ENCODE data around the gene SF3A1. TPM values are rescaled to one million over a fixed set of nuclear protein-coding genes. Genes with fewer than 3 reads are reported as not detected.

SF3A1 gene
- total and polyA plus RNA-seq, 2 donors (not counting 1 experiment from before 2014, with no cell fraction given) = 17.0 to 22.9 TPM

- no peaks in the 10 kb centered on the region for H3K27me3 ChIP-seq (ENCODE audit: control insufficient read depth, insufficient read depth, low read length)
- H3K36me3 ChIP-seq (ENCODE audit: control insufficient read depth, insufficient read depth, low read length) = peaks cover 23% of the 10 kb centered on the region
Measured at GRCh38 chr22:30347255-30347892, 9.3 kb downstream of the SF3A1 start.

DNA sequence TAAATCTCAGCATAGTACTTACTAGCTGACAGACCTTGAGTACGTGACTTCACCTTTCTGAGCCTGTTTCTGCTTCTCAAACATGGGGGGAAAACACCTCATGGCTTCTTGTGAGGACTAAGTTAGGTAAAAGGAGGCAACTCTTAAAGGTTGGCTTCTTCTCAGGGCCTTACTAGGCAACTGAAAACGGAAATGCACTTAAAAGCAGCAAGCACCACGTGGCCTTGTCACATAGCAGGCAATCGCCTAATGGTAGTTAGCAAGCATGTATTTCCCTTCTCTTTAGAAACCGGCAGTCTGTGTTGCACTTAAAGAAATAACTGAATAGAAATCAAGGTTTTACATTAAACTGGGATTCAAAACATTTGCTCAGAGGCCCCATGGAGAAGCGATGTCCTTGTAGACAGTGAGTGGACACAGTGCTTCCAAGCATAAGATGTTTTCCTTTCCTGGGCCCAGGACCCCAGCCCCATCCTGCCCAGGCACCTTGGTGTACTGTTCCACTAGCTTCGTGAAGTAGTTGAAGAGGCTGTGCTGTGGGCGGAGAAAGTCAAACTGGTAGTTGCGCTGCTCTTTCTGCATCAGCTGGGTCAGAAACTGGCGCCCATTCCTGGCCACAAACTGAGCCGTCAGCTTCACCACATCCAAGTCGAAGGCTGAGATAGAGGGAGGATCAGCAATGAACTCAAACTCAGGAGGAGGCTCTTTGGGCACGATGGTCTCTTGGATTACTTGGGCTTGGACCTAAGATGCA lies 12.1 kb downstream of the SF3A1 start:
- H3K4me2 ChIP-seq (ENCODE audit: extremely low read depth, insufficient read depth, low read length) = no peak overlapping the region
- no peak overlapping the region for H3K4me3 ChIP-seq (replicated peaks in 1 of 4; ENCODE audit: control extremely low read depth in 1 of 4, insufficient read depth in 1 of 4, low read depth in 3 of 4, low read length in 4 of 4)
- H3K9me3 ChIP-seq (ENCODE audit: control insufficient read depth, insufficient read depth, low read depth, low read length) = no peaks in the 10 kb centered on the region
- peaks cover 15% of the 10 kb centered on the region for H3K79me2 ChIP-seq (ENCODE audit: control insufficient read depth, insufficient read depth, low read length)
- H3K27ac ChIP-seq (ENCODE audit: insufficient read depth, low read length) = no peak overlapping the region
- DNase-seq (ENCODE audit: low read depth in 2 of 2) = no peak
- no peaks in the 10 kb centered on the region for H3K4me1 ChIP-seq (ENCODE audit: control insufficient read depth, extremely low read depth, insufficient read depth, low read length)
- no peak overlapping the region for H2AFZ ChIP-seq (ENCODE audit: low read length)
- H3K36me3 ChIP-seq (ENCODE audit: control insufficient read depth, insufficient read depth, low read length) = peaks cover 31% of the 10 kb centered on the region
- TF ChIP-seq EZH2 (IDR thresholded peaks at IDR 0.05; ENCODE audit: low read length, missing control alignments) (no peak), CTCF (conservative IDR thresholded peaks at IDR 0.05 in 1 of 2, IDR thresholded peaks at IDR 0.05 in 1 of 2; ENCODE audit: low read depth in 1 of 2, low read length in 2 of 2) (no peak)
- no peak overlapping the region for H3K9ac ChIP-seq (ENCODE audit: insufficient read depth, low read length)
- H3K27me3 ChIP-seq (ENCODE audit: control insufficient read depth, insufficient read depth, low read length) = no peaks in the 10 kb centered on the region
- no peaks in the 10 kb centered on the region for H4K20me1 ChIP-seq (ENCODE audit: control insufficient read depth, extremely low read depth, insufficient read depth, low read length)

More at GRCh38 chr22:30347255-30347892, 9.3 kb downstream of the SF3A1 start:
- Histone ChIP-seq H3K9ac (ENCODE audit: insufficient read depth, low read length) (no peak overlapping the region), H3K79me2 (ENCODE audit: control insufficient read depth, insufficient read depth, low read length) (peaks cover 27% of the 10 kb centered on the region), H2AFZ (ENCODE audit: low read length) (no peak overlapping the region), H3K27ac (ENCODE audit: insufficient read depth, low read length) (no peak overlapping the region), H3K9me3 (ENCODE audit: control insufficient read depth, insufficient read depth, low read depth, low read length) (no peaks in the 10 kb centered on the region), H3K4me2 (ENCODE audit: extremely low read depth, insufficient read depth, low read length) (no peak overlapping the region), H3K4me1 (ENCODE audit: control insufficient read depth, extremely low read depth, insufficient read depth, low read length) (no peaks in the 10 kb centered on the region), H3K4me3 (replicated peaks in 1 of 4; ENCODE audit: control extremely low read depth in 1 of 4, insufficient read depth in 1 of 4, low read depth in 3 of 4, low read length in 4 of 4) (no peak overlapping the region), H4K20me1 (ENCODE audit: control insufficient read depth, extremely low read depth, insufficient read depth, low read length) (no peaks in the 10 kb centered on the region)
- no peak for DNase-seq (ENCODE audit: low read depth in 2 of 2)
- no peak for TF ChIP-seq CTCF (conservative IDR thresholded peaks at IDR 0.05 in 1 of 2, IDR thresholded peaks at IDR 0.05 in 1 of 2; ENCODE audit: low read depth in 1 of 2, low read length in 2 of 2)
- TF ChIP-seq EZH2 (IDR thresholded peaks at IDR 0.05; ENCODE audit: low read length, missing control alignments) = no peak

DNA sequence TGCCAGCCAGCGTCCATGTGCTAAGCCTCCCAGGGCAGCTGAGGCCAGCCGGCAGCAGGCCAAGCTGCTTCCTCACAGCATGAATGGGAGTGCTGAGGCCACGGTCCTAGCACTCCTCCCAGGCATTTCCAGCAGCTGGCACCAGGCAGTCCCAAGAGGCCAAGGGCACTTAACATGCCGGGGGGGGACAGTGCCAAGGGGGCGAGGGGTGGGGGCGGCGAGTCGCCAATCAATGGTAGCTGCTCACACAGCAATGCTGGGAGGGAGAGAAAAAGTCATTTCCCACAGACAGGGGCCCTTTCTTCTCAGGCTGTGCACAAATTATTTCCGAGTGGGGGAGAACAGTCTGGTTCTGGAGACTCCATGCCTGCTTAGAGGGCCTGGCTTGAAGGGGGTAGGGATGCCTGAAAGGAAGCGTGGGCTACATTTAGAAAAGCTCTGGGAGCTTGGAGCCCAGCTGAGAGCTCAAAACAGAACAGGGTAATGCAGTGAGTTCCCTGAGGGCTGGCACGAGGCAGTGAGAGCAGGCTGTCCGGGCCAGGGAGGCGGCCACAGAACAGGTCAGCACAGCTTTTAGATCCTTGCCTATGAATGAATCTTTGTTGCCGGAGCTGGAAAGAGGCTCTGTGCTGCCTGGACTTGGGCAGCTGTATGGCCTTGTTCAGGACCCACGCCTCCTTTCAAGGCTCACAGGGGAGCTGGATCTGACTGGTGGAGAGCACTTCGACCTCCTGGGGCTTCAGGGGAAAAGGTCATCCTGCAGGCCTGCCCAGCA lies 15.6 kb downstream of the SF3A1 start:
- no peaks in the 10 kb centered on the region for H3K4me1 ChIP-seq (ENCODE audit: control insufficient read depth, extremely low read depth, insufficient read depth, low read length)
- DNase-seq (ENCODE audit: low read depth in 2 of 2) = no peak
- no peaks in the 10 kb centered on the region for H4K20me1 ChIP-seq (ENCODE audit: control insufficient read depth, extremely low read depth, insufficient read depth, low read length)
- H3K4me2 ChIP-seq (ENCODE audit: extremely low read depth, insufficient read depth, low read length) = no peak overlapping the region
- peaks cover 51% of the 10 kb centered on the region for H3K36me3 ChIP-seq (ENCODE audit: control insufficient read depth, insufficient read depth, low read length)
- no peak overlapping the region for H3K9ac ChIP-seq (ENCODE audit: insufficient read depth, low read length)
- no peak overlapping the region for H3K4me3 ChIP-seq (replicated peaks in 1 of 4; ENCODE audit: control extremely low read depth in 1 of 4, insufficient read depth in 1 of 4, low read depth in 3 of 4, low read length in 4 of 4)
- H3K79me2 ChIP-seq (ENCODE audit: control insufficient read depth, insufficient read depth, low read length) = no peaks in the 10 kb centered on the region
- no peaks in the 10 kb centered on the region for H3K27me3 ChIP-seq (ENCODE audit: control insufficient read depth, insufficient read depth, low read length)
- H3K27ac ChIP-seq (ENCODE audit: insufficient read depth, low read length) = no peak overlapping the region
- no peak overlapping the region for H2AFZ ChIP-seq (ENCODE audit: low read length)
- no peak for TF ChIP-seq CTCF (conservative IDR thresholded peaks at IDR 0.05 in 1 of 2, IDR thresholded peaks at IDR 0.05 in 1 of 2; ENCODE audit: low read depth in 1 of 2, low read length in 2 of 2)
- no peak for TF ChIP-seq EZH2 (IDR thresholded peaks at IDR 0.05; ENCODE audit: low read length, missing control alignments)
- no peaks in the 10 kb centered on the region for H3K9me3 ChIP-seq (ENCODE audit: control insufficient read depth, insufficient read depth, low read depth, low read length)

All from fibroblast of lung (primary cell).